Measurements from ENCODE around the gene TUBGCP6.

The TUBGCP6 gene

DNA sequence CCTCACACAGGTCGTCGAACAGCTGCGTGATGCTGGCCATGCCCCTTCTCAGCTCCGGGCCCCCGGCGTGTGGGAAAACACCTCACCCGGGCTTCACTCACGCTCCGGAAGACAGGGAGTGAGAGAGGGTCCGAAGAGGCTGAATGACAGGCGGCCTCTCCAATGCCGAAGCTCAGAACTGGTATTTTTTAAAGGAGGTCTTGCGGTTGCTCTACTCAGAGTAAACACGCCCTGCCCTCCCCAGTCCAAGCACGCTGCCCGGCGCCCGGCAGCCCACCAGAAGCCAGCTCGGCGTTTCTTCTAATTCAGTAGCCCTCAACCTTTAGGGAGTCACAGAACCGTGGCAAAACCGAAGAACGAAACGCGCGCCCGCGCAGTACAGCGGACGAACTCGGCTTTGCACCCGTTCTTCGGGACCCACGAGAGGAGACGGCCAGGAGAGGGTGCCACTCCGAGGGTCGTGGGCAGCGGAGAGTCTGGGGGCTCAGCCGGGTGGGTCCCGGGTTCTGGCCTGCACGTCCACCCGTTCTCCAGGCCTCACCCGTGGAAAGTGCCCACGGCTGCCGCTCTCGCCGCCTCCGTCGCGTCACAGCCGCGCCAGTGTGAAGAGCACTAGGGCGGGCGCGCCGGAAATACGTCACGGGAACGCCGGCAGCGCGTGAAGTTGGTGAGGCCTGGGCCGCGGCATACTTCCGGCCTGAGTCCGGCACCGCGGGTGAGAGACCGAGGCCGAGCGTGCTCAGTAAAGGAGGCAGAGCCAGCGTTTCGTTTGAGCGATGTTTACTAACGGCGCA, at the start of gene TUBGCP6:
Gene TUBGCP6 (minus strand): TSS at position 604 of the 794 bp plus-strand sequence. CDS start 564 bp downstream, at position 40.
- DNase-seq, result peak; percentile 87 to 89

GRCh38 chr22:50294319-50294656, 49.5 kb upstream of the TUBGCP6 start:
- DNase-seq, result no peak

- no peak for DNase-seq
These were observed 48.9 kb upstream of the TUBGCP6 start for GRCh38 chr22:50293441-50294318.

DNA sequence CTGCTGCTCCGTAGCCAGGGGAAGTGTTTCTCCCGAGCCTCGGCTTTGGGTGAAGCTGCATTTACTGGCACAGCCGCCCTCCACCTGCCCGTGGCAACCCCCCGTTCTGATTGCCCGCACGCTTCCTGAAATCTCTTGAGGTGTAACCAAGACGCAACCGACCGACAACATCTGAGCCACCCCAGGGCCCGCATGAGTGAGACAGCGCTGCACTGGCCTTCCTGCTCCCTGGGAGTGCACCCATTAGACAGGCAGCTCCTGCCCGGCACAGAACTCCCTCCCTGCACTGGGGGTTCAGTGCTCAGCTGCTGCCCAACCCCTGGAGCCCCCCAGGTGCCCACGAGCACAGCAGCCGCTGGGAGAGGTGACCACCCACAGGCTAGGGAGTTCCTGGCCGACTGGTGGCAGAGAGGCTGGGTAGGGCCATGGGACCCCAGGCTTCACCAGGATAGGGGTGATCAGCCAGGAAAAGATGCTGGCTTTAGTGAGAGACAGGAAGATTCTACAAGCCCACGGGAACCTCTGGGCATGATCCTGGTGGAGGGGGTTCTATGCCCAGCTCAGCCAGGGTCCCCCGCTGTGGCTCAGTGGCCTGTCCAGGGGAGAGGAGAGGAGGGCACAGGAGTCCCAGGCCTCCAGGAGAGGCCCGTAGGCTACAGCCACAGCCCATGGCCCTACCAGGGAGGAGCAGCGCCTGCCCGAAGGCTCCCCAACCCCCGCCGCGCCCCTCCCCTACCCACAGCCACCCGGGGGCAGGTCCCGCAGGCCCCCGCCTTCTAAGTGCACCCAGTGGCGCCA, 48.0 kb upstream of the TUBGCP6 start:
- DNase-seq, result no peak

GRCh38 chr22:50289942-50290630, 45.3 kb upstream of the TUBGCP6 start:
- DNase-seq, result no peak

DNA sequence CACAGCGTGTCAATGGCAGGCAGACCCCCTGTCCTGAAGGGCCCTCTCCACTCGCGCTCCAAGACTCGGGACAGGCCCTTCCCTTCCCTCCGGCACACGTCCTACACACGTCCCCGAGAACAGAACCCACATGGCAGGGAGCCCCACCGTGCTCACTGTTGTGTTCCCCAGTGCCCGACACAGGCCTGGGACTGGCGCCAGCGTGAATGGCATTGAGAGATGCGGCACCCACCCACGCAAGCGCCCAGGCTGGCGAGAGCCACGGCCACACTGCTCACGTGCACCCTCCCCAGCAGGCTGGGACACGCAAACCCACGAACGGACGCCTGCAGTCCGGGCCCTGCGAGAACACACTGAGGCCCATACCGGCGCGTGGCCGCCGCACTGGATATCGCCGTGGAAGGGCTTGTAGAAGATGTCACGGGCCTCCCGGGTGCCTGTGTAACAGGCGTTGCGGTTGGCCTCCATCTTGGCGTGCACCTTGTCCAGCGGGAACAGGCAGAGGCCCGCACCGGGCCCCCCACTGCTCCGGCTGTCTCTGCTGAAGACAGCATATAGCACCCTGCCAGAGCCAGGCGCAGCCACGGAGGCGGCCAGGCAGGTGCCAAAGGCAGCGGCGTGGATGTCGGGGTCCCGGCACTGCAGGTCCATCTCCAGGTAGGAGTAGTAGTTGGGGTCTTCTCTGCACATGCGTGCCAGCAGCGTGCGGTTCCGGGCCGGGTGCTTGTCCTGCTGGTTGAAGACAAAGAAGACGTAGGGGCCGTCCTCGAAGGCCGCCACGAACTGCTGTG, 44.5 kb upstream of the TUBGCP6 start:
- no peak for DNase-seq

GRCh38 chr22:50287731-50288130, 42.9 kb upstream of the TUBGCP6 start:
- no peak for DNase-seq

- no peak for DNase-seq
These were observed 42.0 kb upstream of the TUBGCP6 start for GRCh38 chr22:50286701-50287318.

DNA sequence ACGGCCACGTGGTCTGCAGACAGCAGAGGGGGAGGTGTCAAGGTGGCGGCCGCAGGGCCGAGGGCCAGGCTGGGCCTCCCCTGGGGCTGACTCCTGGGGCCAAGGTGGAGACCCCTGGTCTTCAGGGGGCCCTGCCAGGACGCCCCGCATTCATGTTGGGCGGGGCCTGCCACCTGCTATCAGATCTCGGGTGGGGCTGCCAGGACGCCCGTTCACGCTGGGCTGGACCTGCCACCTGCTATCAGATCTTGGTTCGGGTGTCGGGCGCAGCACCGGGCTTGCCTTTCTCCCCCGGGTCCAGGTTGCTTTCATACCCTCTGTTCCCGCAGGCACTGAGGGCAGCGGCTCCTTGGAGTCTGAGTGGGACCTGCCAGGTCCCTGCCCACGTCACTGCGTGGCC, 41.5 kb upstream of the TUBGCP6 start:
- no peak for DNase-seq

- DNase-seq, result no peak
These were observed 40.9 kb upstream of the TUBGCP6 start for GRCh38 chr22:50285568-50286229.

- DNase-seq, result no peak
These were observed 39.7 kb upstream of the TUBGCP6 start for GRCh38 chr22:50284479-50284878.

- no peak for DNase-seq
These were observed 39.0 kb upstream of the TUBGCP6 start for GRCh38 chr22:50283821-50284220.

- no peak for DNase-seq
These were observed 37.7 kb upstream of the TUBGCP6 start for GRCh38 chr22:50282361-50283155.

- DNase-seq, result no peak
These were observed 37.1 kb upstream of the TUBGCP6 start for GRCh38 chr22:50281957-50282356.

DNA sequence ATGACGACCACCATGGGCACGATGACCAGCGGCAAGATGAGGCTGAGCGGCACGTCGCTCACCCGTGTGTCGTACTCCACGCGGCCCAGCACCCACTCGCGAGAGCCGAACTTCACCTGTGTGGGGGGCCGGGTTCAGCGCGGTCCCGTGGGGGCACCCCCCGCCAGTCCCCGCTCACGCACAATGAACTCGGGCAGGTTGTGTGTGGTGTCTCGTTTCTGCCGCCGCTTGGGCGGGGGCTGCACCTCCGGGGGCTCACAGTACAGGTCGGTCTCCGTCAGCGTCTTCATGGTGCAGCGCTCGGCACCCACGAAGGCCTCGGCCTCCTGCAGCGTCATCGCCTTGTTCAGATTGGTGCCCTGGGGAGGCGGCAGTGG, 36.5 kb upstream of the TUBGCP6 start:
- no peak for DNase-seq

- DNase-seq, result no peak
These were observed 36.0 kb upstream of the TUBGCP6 start for GRCh38 chr22:50280708-50281383.

DNA sequence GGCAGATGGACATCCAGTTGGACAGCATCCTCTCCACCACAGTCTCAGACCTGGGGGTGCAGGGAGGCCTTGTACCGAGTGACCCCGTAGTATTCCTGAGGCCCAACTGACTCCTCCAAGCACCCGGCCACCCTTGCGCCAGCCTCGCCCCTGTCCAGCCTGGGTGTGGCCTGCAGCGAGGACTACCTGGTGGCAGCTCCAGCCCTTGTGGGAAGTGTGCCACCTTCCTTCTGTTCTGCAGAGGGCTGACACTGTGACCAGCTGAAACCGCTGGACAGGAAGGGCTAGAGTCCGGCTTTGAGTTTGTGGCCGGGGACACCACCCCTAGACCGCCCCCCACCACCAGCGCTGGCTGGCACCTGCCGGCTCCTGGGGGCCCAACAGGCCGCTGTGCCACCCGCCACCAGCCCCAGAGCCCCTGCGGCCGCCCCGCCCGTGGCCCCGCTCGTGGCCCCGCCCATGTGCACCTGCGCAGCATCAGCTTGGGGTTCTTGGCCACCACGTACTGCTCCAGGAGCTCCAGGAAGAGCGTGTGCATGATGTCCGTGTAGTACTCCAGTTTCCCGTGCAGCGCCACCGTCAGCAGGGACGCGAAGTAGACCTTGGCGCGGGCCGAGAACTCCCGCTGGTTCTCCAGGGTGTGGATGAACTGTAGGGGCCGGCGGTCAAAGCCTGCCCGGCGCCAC, 35.3 kb upstream of the TUBGCP6 start:
- no peak for DNase-seq

GRCh38 chr22:50278956-50279619, 34.3 kb upstream of the TUBGCP6 start:
- DNase-seq, result no peak
